Astrocyte (in vitro differentiated cells and primary cell): ENCODE results near the gene SCIMP.

ENCODE experiments used
- EZH2 ChIP-seq: IDR thresholded peaks from 2 replicates; pipeline ENCODE4 v1.6.1; 2012; ENCODE audit warnings: mild to moderate bottlenecking, low read length, inconsistent platforms; ENCODE audit not compliant: insufficient read depth
- TF ChIP-seq, protein P1 (sequence below): IDR thresholded peaks from 2 replicates; pipeline ENCODE4 v1.5.1; 2011; ENCODE audit warnings: low read depth, mild to moderate bottlenecking, inconsistent platforms, low read length, moderate library complexity; ENCODE audit not compliant: insufficient read depth

DNA sequence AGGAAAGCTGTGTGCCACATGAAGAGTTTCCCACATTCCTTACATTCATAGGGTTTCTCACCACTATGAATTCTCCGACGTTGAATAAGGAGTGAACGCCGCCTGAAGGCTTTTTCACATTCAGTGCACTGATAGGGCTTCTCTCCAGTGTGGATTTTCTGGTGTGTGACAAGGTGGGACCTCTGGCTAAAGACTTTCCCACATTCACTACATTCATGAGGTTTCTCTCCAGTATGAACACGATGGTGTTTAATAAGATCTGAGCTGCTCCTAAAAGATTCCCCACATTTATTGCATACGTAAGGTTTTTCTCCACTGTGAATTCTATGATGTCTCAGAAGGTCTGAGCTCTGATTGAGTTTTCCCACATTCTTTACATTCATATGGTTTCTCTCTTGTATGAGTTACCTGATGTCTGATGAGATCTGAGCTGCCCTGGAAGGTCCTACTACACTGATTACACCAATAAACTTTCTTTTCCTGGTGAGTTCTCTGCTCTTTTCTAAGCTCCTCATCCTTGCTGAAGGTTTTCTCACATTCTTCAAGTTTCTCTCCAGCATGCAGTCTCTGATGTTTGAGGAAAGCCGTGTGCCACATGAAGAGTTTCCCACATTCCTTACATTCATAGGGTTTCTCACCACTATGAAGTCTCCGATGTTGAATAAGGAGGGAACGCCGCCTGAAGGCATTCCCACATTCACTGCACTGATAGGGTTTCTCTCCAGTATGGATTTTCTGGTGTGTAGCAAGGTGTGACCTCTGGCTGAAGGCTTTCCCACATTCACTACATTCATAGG, 53.0 kb downstream of the SCIMP start:
- TF ChIP-seq EZH2, result no peak
- TF ChIP-seq, protein P1, sequence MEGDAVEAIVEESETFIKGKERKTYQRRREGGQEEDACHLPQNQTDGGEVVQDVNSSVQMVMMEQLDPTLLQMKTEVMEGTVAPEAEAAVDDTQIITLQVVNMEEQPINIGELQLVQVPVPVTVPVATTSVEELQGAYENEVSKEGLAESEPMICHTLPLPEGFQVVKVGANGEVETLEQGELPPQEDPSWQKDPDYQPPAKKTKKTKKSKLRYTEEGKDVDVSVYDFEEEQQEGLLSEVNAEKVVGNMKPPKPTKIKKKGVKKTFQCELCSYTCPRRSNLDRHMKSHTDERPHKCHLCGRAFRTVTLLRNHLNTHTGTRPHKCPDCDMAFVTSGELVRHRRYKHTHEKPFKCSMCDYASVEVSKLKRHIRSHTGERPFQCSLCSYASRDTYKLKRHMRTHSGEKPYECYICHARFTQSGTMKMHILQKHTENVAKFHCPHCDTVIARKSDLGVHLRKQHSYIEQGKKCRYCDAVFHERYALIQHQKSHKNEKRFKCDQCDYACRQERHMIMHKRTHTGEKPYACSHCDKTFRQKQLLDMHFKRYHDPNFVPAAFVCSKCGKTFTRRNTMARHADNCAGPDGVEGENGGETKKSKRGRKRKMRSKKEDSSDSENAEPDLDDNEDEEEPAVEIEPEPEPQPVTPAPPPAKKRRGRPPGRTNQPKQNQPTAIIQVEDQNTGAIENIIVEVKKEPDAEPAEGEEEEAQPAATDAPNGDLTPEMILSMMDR, result no peak
